Measurements from ENCODE around the gene UGT1A5. TPM values are rescaled to one million over a fixed set of nuclear protein-coding genes. Genes with fewer than 3 reads are reported as not detected.

UGT1A5 gene
- total and polyA plus RNA-seq, 2 of the 4 experiments (the other 2 are of a cell fraction), result not detected

GRCh38 chr2:233707940-233708644 lies 4.6 kb upstream of the UGT1A5 start:
- H3K4me1 ChIP-seq (ENCODE audit: control insufficient read depth, insufficient read depth, low read length), result peaks cover 9% of the 10 kb centered on the region
- no peaks in the 10 kb centered on the region for H3K9me1 ChIP-seq (ENCODE audit: insufficient read depth, low read length)
- H2BK120ac ChIP-seq (ENCODE audit: low read depth, low read length), result no peak overlapping the region
- peak overlapping the region; percentile 52; the same call in 1 of the 2 replicates for H3K18ac ChIP-seq (ENCODE audit: low read depth, low read length)
- H3K4me2 ChIP-seq (ENCODE audit: low read depth, low read length), result peak overlapping the region; percentile 31; the same call in 1 of the 2 replicates
- H3K56ac ChIP-seq (ENCODE audit: extremely low read depth, insufficient read depth, low read length), result no peak overlapping the region
- H3K79me1 ChIP-seq (ENCODE audit: low read depth in 1 of 2, low read length in 2 of 2), result no peaks in the 10 kb centered on the region
- no peak overlapping the region for H2AFZ ChIP-seq (replicated peaks; ENCODE audit: low read length, poor library complexity)
- no peak overlapping the region for H2AK9ac ChIP-seq (replicated peaks; ENCODE audit: low read depth, low read length, poor library complexity)
- no peak overlapping the region for H2AK5ac ChIP-seq (ENCODE audit: low read depth, low read length)
- WGBS, 2 experiments (ENCODE audit: extremely low coverage in 2 of 2, insufficient read length in 1 of 2), result no CpG with 5 or more reads among the region's 10 CpGs
- H4K8ac ChIP-seq (ENCODE audit: low read depth in 2 of 2, low read length in 2 of 2), result peak overlapping the region in 1 of 2 experiments; percentile 74; a peak in 2 of 4 replicates
- no TSS peak for BruUV-seq (replicated peaks)
- H2BK15ac ChIP-seq (ENCODE audit: low read depth, low read length), result no peak overlapping the region
- intact Hi-C loops (cut with micrococcal nuclease), result no loop called here
- ChIA-PET POLR2A (ENCODE audit: unreplicated experiment) (no interaction called here), CTCF (no interaction called here)
- no peak overlapping the region for H3K4me3 ChIP-seq (ENCODE audit: insufficient read depth, low read depth, low read length)
- dilution Hi-C loops (cut with HindIII; ENCODE audit: low sequenced_read_pairs, unreplicated experiment), result no loop called here
- no peak overlapping the region for H2BK5ac ChIP-seq (ENCODE audit: low read depth, low read length, poor library complexity, severe bottlenecking)
- no peak overlapping the region for H2BK20ac ChIP-seq (ENCODE audit: low read depth, low read length)
- no peak overlapping the region; the same call in none of the 2 replicates for H3K27ac ChIP-seq (ENCODE audit: insufficient read depth, low read length)
- H4K20me1 ChIP-seq (ENCODE audit: insufficient read depth, low read length), result no peaks in the 10 kb centered on the region
- no peak overlapping the region for H4K5ac ChIP-seq (ENCODE audit: low read depth, low read length)
- no peak overlapping the region for H3K4ac ChIP-seq (ENCODE audit: low read depth, low read length)
- no peak overlapping the region; the same call in 1 of the 2 replicates for H4K91ac ChIP-seq (ENCODE audit: insufficient read depth, low read depth, low read length)
- DNase-seq (peak; percentile 54), ATAC-seq (ENCODE audit: low read depth) (peak; percentile 37; the same call in 1 of the 2 replicates)
- H3K36me3 ChIP-seq (ENCODE audit: control insufficient read depth, insufficient read depth, low read length), result no peaks in the 10 kb centered on the region
- in situ Hi-C loops (cut with MboI; ENCODE audit: low sequenced_read_pairs), result no loop called here
- TF ChIP-seq RCOR1 (IDR thresholded peaks at IDR 0.05; ENCODE audit: insufficient replicate concordance, low read length) (no peak), USF2 (IDR thresholded peaks at IDR 0.05; ENCODE audit: low read depth, low read length) (no peak), ELK1 (IDR thresholded peaks at IDR 0.05; ENCODE audit: borderline replicate concordance, low read depth, low read length) (no peak), SMC3 (IDR thresholded peaks at IDR 0.05; ENCODE audit: low read depth, low read length) (no peak)
- no peak overlapping the region for H3K9ac ChIP-seq (ENCODE audit: low read depth, low read length)
- no peak overlapping the region for H3K23ac ChIP-seq (ENCODE audit: low read depth, low read length)
- H3K9me3 ChIP-seq (ENCODE audit: control insufficient read depth, insufficient read depth, low read length), result no peaks in the 10 kb centered on the region
- no peak overlapping the region for H3K14ac ChIP-seq (replicated peaks; ENCODE audit: low read depth, low read length)
- H3K27me3 ChIP-seq (ENCODE audit: control insufficient read depth, insufficient read depth, low read length), result no peaks in the 10 kb centered on the region
